Nephron progenitor cell (in vitro differentiated cells): ENCODE results near the gene PSME2.
A peak's percentile ranks its signal among the peaks of the same experiment; 100 is the strongest.

ENCODE experiments used
- DNase-seq: peaks from one replicate; pipeline ENCODE4 v3.0.0; 2021
- H3K27ac Mint-ChIP-seq: 2 replicates; pipeline ENCODE4 v1.8.0; 2021; ENCODE audit warnings: mild to moderate bottlenecking, moderate library complexity, mixed read lengths
- H3K27me3 Mint-ChIP-seq: 2 replicates; pipeline ENCODE4 v1.8.0; 2021; ENCODE audit warnings: mild to moderate bottlenecking, low read depth, mixed read lengths; ENCODE audit not compliant: poor library complexity
- H3K36me3 Mint-ChIP-seq: 2 replicates; pipeline ENCODE4 v1.8.0; 2021; ENCODE audit warnings: low read depth, mixed read lengths
- H3K4me1 Mint-ChIP-seq: 2 replicates; pipeline ENCODE4 v1.8.0; 2021; ENCODE audit warnings: mixed read lengths
- H3K4me3 Mint-ChIP-seq: 2 replicates; pipeline ENCODE4 v1.8.0; 2021; ENCODE audit warnings: mild to moderate bottlenecking, moderate library complexity, mixed read lengths
- H3K9me3 Mint-ChIP-seq: 2 replicates; pipeline ENCODE4 v1.8.0; 2021; ENCODE audit warnings: mild to moderate bottlenecking, moderate library complexity, mixed read lengths
- TF ChIP-seq, protein P1 (sequence below): fragments of 200-600 bp; sonication (generic); IDR thresholded peaks from 2 replicates; pipeline ENCODE4 v1.5.0; 2021; ENCODE audit warnings: antibody characterized with exemption

Gene PSME2

GRCh38 chr14:24147761-24148428 is 1.5 kb upstream of the PSME2 start:
- TF ChIP-seq, protein P1, sequence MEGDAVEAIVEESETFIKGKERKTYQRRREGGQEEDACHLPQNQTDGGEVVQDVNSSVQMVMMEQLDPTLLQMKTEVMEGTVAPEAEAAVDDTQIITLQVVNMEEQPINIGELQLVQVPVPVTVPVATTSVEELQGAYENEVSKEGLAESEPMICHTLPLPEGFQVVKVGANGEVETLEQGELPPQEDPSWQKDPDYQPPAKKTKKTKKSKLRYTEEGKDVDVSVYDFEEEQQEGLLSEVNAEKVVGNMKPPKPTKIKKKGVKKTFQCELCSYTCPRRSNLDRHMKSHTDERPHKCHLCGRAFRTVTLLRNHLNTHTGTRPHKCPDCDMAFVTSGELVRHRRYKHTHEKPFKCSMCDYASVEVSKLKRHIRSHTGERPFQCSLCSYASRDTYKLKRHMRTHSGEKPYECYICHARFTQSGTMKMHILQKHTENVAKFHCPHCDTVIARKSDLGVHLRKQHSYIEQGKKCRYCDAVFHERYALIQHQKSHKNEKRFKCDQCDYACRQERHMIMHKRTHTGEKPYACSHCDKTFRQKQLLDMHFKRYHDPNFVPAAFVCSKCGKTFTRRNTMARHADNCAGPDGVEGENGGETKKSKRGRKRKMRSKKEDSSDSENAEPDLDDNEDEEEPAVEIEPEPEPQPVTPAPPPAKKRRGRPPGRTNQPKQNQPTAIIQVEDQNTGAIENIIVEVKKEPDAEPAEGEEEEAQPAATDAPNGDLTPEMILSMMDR = no peak
- no peak for DNase-seq
- peaks cover 47% of the 10 kb centered on the region for H3K36me3 Mint-ChIP-seq
- peaks cover 43% of the 10 kb centered on the region for H3K4me1 Mint-ChIP-seq
- H3K9me3 Mint-ChIP-seq = no peaks in the 10 kb centered on the region
- peak overlapping the region; percentile 98 for H3K4me3 Mint-ChIP-seq
- H3K27ac Mint-ChIP-seq = peak overlapping the region; percentile 36
- H3K27me3 Mint-ChIP-seq = no peaks in the 10 kb centered on the region

DNA sequence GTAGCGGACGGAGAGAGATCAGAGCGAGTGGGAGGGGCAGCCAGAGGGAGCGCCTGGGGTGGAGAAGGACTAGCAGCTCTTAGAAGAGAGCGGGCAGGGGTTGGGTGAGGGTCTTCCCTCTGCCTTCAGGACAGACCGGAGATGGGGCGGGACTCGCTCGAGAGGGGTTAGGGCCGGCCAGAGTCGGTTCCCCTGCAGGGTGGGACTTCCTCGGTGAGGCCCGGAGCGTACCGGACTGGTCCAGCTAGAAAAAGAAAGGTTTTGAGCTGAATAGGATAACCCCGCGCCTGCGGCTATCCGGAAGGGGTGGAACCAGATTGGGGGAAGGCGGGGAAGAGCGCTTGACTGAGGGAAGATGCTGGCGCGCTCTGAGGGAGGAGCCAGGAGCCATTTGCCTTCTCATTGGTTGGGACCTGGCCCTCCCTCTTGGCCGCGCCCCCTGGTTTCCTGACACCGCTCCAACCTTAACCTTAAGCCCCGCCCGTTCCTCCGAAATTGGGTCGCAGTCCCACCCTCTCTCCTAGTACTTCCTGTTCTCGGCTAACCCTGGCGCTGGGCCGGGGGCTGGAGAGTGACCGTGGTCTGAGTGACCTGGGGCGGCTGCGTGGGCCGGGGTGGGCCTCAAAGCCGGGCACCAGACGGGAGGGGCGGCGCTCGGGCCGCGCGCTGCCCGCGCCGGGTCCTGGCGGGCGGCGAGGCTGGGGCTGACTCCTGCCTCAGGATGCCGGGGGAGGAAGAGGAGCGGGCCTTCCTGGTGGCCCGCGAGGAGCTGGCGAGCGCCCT is 759 bp upstream of the PSME2 start, which contains the start of gene RNF31:
Gene RNF31 (plus strand): TSS at position 521 of the 783 bp plus-strand sequence. CDS start 201 bp downstream, at position 722.
- H3K27ac Mint-ChIP-seq = peak within 1 kb of the TSS; percentile 93
- H3K4me1 Mint-ChIP-seq = peaks cover 47% of the 10 kb centered on the region
- no peaks in the 10 kb centered on the region for H3K9me3 Mint-ChIP-seq
- TF ChIP-seq, protein P1 = no peak
- H3K27me3 Mint-ChIP-seq = no peaks in the 10 kb centered on the region
- H3K4me3 Mint-ChIP-seq = peak within 1 kb of the TSS; percentile 98
- peaks cover 39% of the 10 kb centered on the region for H3K36me3 Mint-ChIP-seq
- peak; percentile 97 for DNase-seq

DNA sequence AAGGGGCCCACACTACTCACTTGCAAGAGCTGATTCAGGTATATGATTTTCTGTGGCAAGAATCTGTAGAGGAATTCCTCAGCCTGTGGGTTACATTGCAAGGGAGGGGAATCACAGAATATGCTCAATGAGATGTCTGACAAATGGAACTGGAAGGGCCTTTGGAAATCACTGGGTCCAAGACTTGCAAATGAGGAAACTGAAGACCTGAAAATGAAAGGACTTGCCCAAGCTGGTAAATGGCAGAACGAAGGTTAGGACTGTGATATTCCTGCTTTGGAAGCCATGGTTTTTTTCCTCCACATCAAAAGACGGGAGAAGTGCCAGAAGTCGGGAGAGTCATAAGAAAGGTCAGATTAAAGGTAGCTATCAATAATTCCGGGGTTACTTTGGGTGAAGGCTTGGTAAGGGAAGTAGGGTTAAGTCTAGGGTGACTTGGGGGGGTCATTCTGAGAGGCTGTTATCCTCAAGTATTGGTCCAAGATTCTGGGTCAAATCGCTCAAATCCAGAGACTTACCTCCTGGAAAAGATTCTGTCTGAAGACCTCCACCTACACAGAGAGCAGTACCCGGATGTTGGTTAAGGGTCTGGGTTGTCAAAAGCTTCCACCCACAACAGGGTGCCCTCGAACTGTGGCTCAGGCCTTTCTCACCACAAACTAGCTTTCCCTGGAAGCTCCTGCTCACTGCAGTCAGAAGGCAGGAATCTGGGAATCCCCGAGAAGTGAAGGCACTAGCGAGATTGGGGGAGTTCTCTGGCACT is 539 bp downstream of the PSME2 start:
- Mint-ChIP-seq H3K9me3 (no peaks in the 10 kb centered on the region), H3K27me3 (no peaks in the 10 kb centered on the region), H3K4me3 (peak overlapping the region; percentile 98), H3K36me3 (peaks cover 28% of the 10 kb centered on the region), H3K4me1 (peaks cover 52% of the 10 kb centered on the region), H3K27ac (peak overlapping the region; percentile 80)
- no peak for DNase-seq
- TF ChIP-seq, protein P1 = no peak

GRCh38 chr14:24145219-24145618 is 1.2 kb downstream of the PSME2 start:
- no peak for DNase-seq
- H3K36me3 Mint-ChIP-seq = peaks cover 22% of the 10 kb centered on the region
- no peaks in the 10 kb centered on the region for H3K27me3 Mint-ChIP-seq
- TF ChIP-seq, protein P1 = no peak
- peak overlapping the region; percentile 98 for H3K4me3 Mint-ChIP-seq
- no peaks in the 10 kb centered on the region for H3K9me3 Mint-ChIP-seq
- H3K27ac Mint-ChIP-seq = no peak overlapping the region
- H3K4me1 Mint-ChIP-seq = peaks cover 54% of the 10 kb centered on the region

DNA sequence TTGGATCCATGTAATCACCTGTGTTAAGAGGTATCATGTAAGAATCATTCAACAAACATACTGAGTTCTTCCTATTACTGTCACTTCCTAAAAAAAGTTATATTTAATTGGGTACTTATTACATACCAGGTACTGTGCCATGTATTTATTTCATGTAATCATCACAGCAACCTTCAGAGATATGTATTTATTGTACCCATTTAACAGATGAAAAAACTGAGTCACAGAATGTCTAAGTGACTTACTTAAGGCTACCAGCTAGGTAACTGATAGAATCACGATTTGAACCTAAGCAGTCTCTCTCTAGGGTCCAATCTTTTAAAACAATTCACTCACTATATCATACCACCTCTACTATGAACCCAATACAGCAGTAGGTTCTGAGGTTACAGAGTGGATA is 2.0 kb downstream of the PSME2 start:
- Mint-ChIP-seq H3K27ac (no peak overlapping the region), H3K4me3 (no peak overlapping the region), H3K4me1 (peaks cover 61% of the 10 kb centered on the region), H3K27me3 (no peaks in the 10 kb centered on the region), H3K36me3 (peaks cover 23% of the 10 kb centered on the region), H3K9me3 (no peaks in the 10 kb centered on the region)
- DNase-seq = no peak
- TF ChIP-seq, protein P1 = no peak
